NAMALWA (cell line): ENCODE measurements around the gene RAB11A.

ENCODE experiments used
- DNase-seq: peaks from one replicate; pipeline ENCODE4 v3.0.0-alpha.2; 2015; ENCODE audit warnings: low spot score

RAB11A gene

GRCh38 chr15:65917936-65918335 is 48.6 kb downstream of the RAB11A start:
- no peak for DNase-seq

- DNase-seq = no peak
These were observed 49.1 kb downstream of the RAB11A start for GRCh38 chr15:65918357-65918920.

GRCh38 chr15:65918945-65919344 is 49.7 kb downstream of the RAB11A start:
- DNase-seq = no peak

- no peak for DNase-seq
These were observed 50.1 kb downstream of the RAB11A start for GRCh38 chr15:65919353-65919752.

GRCh38 chr15:65920121-65920520 is 50.8 kb downstream of the RAB11A start:
- DNase-seq = no peak

GRCh38 chr15:65920825-65921309 is 51.6 kb downstream of the RAB11A start:
- DNase-seq = peak; percentile 58

GRCh38 chr15:65921780-65922179 is 52.5 kb downstream of the RAB11A start:
- peak; percentile 21 for DNase-seq

- no peak for DNase-seq
These were observed 53.3 kb downstream of the RAB11A start for GRCh38 chr15:65922621-65923020.

GRCh38 chr15:65923264-65923663 is 54.0 kb downstream of the RAB11A start:
- no peak for DNase-seq

GRCh38 chr15:65924004-65924403 is 54.7 kb downstream of the RAB11A start:
- DNase-seq = no peak

GRCh38 chr15:65925338-65925737 is 56.0 kb downstream of the RAB11A start:
- DNase-seq = no peak

GRCh38 chr15:65926459-65926858 is 57.2 kb downstream of the RAB11A start:
- no peak for DNase-seq

GRCh38 chr15:65926899-65927298 is 57.6 kb downstream of the RAB11A start:
- no peak for DNase-seq

- no peak for DNase-seq
These were observed 58.3 kb downstream of the RAB11A start for GRCh38 chr15:65927545-65927944.

- no peak for DNase-seq
These were observed 60.3 kb downstream of the RAB11A start for GRCh38 chr15:65929573-65929972.

- DNase-seq = no peak
These were observed 60.8 kb downstream of the RAB11A start for GRCh38 chr15:65930134-65930533.

- DNase-seq = no peak
These were observed 61.9 kb downstream of the RAB11A start for GRCh38 chr15:65931221-65931620.

GRCh38 chr15:65935391-65935790 is 66.1 kb downstream of the RAB11A start:
- DNase-seq = no peak

GRCh38 chr15:65936282-65936681 is 67.0 kb downstream of the RAB11A start:
- no peak for DNase-seq

- no peak for DNase-seq
These were observed 67.8 kb downstream of the RAB11A start for GRCh38 chr15:65937054-65937453.

- DNase-seq = no peak
These were observed 68.2 kb downstream of the RAB11A start for GRCh38 chr15:65937476-65937875.

- DNase-seq = no peak
These were observed 69.3 kb downstream of the RAB11A start for GRCh38 chr15:65938604-65939003.

- no peak for DNase-seq
These were observed 70.8 kb downstream of the RAB11A start for GRCh38 chr15:65939901-65940617.

- DNase-seq = no peak
These were observed 71.3 kb downstream of the RAB11A start for GRCh38 chr15:65940618-65940909.
